H1 (cell line): Measurements from ENCODE around the gene AOPEP. TPM values are rescaled to one million over a fixed set of nuclear protein-coding genes. Genes with fewer than 3 reads are reported as not detected.

Experiments used
- BRCA1 ChIP-seq: IDR thresholded peaks from 2 replicates; pipeline ENCODE4 v1.6.1; 2012; ENCODE audit warnings: low read depth, low read length, improper control_type of control experiment
- CBX8 ChIP-seq: fragments of 300-800, 300-1000 bp; sonication (generic); IDR thresholded peaks from 2 replicates; pipeline ENCODE4 v1.7.1; 2016; ENCODE audit warnings: low read depth, low read length, borderline replicate concordance
- SIRT6 ChIP-seq: IDR thresholded peaks from one replicate; pipeline ENCODE4 v1.7.1; 2012; ENCODE audit warnings: low read length, inconsistent platforms
- TEAD4 ChIP-seq: IDR thresholded peaks from 2 replicates; pipeline ENCODE4 v1.6.1; 2012; ENCODE audit warnings: low read depth, low read length, inconsistent platforms, mixed read lengths
- polyA plus RNA-seq, 7 experiments: library from polyadenylated mRNA; depleted of rRNA in 3 of 7; stranded (reverse) in 5 of 7; unstranded in 2 of 7; fragments of >200 nt in 5 of 7; fragments of 200-250 nt in 2 of 7; gene quantifications; 1 replicate in 5 of 7; 2 replicates in 1 of 7; 4 replicates in 1 of 7; pipeline versions ENCODE4 v1.2.1 to v1.2.3, GENCODE V29; 2011 to 2013; ENCODE audit warnings: missing spikeins in 2 of 7, mixed read lengths in 2 of 7
- total RNA-seq: library from RNA; stranded (reverse); fragmentation: NEBNext Ultra II Directional; extraction: Animal tissue kit (Norgen Biotek cat#: 25700); gene quantifications from 2 replicates; pipeline ENCODE4 v1.2.1, GENCODE V29; 2021

AOPEP gene
- total and polyA plus RNA-seq, 2 of the 8 experiments (the other 6 are each of a cell fraction or from before 2014, with no cell fraction given), result 6.1 to 14.3 TPM

DNA sequence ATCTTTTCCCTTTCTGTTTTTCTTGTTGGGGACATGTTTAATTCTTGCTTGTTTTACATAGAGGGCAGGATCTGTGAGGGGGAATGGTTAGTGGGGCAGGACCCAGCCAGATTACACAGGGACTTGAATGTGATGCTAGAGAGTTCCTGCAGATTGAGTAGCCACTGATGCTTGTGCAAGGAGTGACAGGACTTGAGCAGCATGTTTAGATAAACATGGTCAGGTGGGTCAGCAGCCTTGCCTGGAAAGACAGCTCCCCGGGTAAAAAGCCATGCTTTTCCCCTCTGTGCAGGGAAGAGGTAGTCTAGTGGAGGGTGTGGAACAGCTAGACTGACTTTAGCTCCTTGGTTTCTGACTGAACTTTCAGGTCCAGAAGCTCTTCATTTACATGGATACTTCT is 261.2 kb downstream of the AOPEP start (continued):
- TF ChIP-seq BRCA1, result no peak
- TF ChIP-seq CBX8, result no peak
- TF ChIP-seq TEAD4, result no peak
- TF ChIP-seq SIRT6, result no peak
